Effector memory CD8-positive, alpha-beta T cell (primary cell): ENCODE results near the gene S100P.

Source experiments
- ATAC-seq: fragments of 150-1000 bp; cut with Tn5 transposase; replicated peaks from 2 replicates; pipeline ENCODE4 v1.10.0; 2021; ENCODE audit warnings: mild to moderate bottlenecking, moderate library complexity
- DNase-seq, 3 experiments: peaks; one replicate each; pipeline ENCODE4 v3.0.0; 2021
- H3K27ac Mint-ChIP-seq, 2 donors: one replicate each; pipeline ENCODE4 v1.8.0; 2022; ENCODE audit warnings: mild to moderate bottlenecking in 2 of 2, mixed read lengths in 2 of 2, moderate library complexity in 2 of 2
- H3K27me3 Mint-ChIP-seq, 2 donors: one replicate each; pipeline ENCODE4 v1.8.0; 2022; ENCODE audit warnings: mixed read lengths in 2 of 2
- H3K36me3 Mint-ChIP-seq: one replicate; pipeline ENCODE4 v1.8.0; 2022; ENCODE audit warnings: mild to moderate bottlenecking, moderate library complexity, mixed read lengths; ENCODE audit not compliant: insufficient read depth
- H3K4me1 Mint-ChIP-seq, 2 donors: one replicate each; pipeline ENCODE4 v1.8.0; 2022; ENCODE audit warnings: low read depth in 2 of 2, mixed read lengths in 2 of 2
- H3K4me3 Mint-ChIP-seq, 2 donors: one replicate each; pipeline ENCODE4 v1.8.0; 2022; ENCODE audit warnings: mild to moderate bottlenecking in 2 of 2, mixed read lengths in 2 of 2, moderate library complexity in 2 of 2
- H3K9me3 Mint-ChIP-seq, 2 donors: one replicate each; pipeline ENCODE4 v1.8.0; 2022; ENCODE audit warnings: mixed read lengths in 2 of 2

S100P gene

GRCh38 chr4:6695660-6696610, 2.3 kb downstream of the S100P start:
- peak; percentile 47 to 59 (median 52) for DNase-seq
- no peaks in the 10 kb centered on the region for H3K27me3 Mint-ChIP-seq
- H3K36me3 Mint-ChIP-seq: peaks cover 14% of the 10 kb centered on the region
- peak overlapping the region; percentile 66 to 68 for H3K4me3 Mint-ChIP-seq
- no peaks in the 10 kb centered on the region for H3K9me3 Mint-ChIP-seq
- H3K27ac Mint-ChIP-seq: peak overlapping the region; percentile 93 to 98
- peaks cover 69 to 73% of the 10 kb centered on the region in 2 donors for H3K4me1 Mint-ChIP-seq
- ATAC-seq: peak; percentile 85

GRCh38 chr4:6696611-6697010, 2.9 kb downstream of the S100P start:
- no peaks in the 10 kb centered on the region for H3K27me3 Mint-ChIP-seq
- peak overlapping the region; percentile 93 to 98 for H3K27ac Mint-ChIP-seq
- peaks cover 66 to 67% of the 10 kb centered on the region in 2 donors for H3K4me1 Mint-ChIP-seq
- peak overlapping the region; percentile 66 to 68 for H3K4me3 Mint-ChIP-seq
- ATAC-seq: peak; percentile 58
- no peaks in the 10 kb centered on the region for H3K9me3 Mint-ChIP-seq
- DNase-seq: no peak
- H3K36me3 Mint-ChIP-seq: peaks cover 11% of the 10 kb centered on the region

GRCh38 chr4:6697131-6697530, 3.5 kb downstream of the S100P start:
- Mint-ChIP-seq H3K9me3 (no peaks in the 10 kb centered on the region), H3K27me3 (no peaks in the 10 kb centered on the region), H3K4me3 (peak overlapping the region; percentile 66 to 68), H3K27ac (peak overlapping the region; percentile 93 to 98), H3K4me1 (peaks cover 65 to 68% of the 10 kb centered on the region in 2 donors), H3K36me3 (peaks cover 11% of the 10 kb centered on the region)
- no peak for ATAC-seq
- DNase-seq: no peak

- no peaks in the 10 kb centered on the region for H3K9me3 Mint-ChIP-seq
- no peak for ATAC-seq
- H3K4me1 Mint-ChIP-seq: peaks cover 54 to 60% of the 10 kb centered on the region in 2 donors
- H3K27me3 Mint-ChIP-seq: no peaks in the 10 kb centered on the region
- peak overlapping the region; percentile 89 to 98 for H3K27ac Mint-ChIP-seq
- no peak for DNase-seq
- H3K4me3 Mint-ChIP-seq: peak overlapping the region; percentile 11 to 55
- peaks cover 14% of the 10 kb centered on the region for H3K36me3 Mint-ChIP-seq
These were observed 5.7 kb downstream of the S100P start for GRCh38 chr4:6699388-6699787.

- Mint-ChIP-seq H3K27ac (peak overlapping the region; percentile 89 to 98), H3K4me1 (peaks cover 54 to 60% of the 10 kb centered on the region in 2 donors), H3K36me3 (peaks cover 14% of the 10 kb centered on the region), H3K4me3 (peak overlapping the region; percentile 11 to 26), H3K9me3 (no peaks in the 10 kb centered on the region), H3K27me3 (no peaks in the 10 kb centered on the region)
- DNase-seq: no peak
- no peak for ATAC-seq
These were observed 6.2 kb downstream of the S100P start for GRCh38 chr4:6699903-6700302.

- DNase-seq (peak in 2 of 3 experiments; percentile 25 to 33), ATAC-seq (no peak)
- Mint-ChIP-seq H3K36me3 (peaks cover 13% of the 10 kb centered on the region), H3K9me3 (no peaks in the 10 kb centered on the region), H3K4me3 (no peak overlapping the region), H3K27ac (peak overlapping the region in 1 of 2 donors; percentile 81), H3K27me3 (no peaks in the 10 kb centered on the region), H3K4me1 (peaks cover 50 to 59% of the 10 kb centered on the region in 2 donors)
These were observed 7.7 kb downstream of the S100P start for GRCh38 chr4:6701371-6701770.

GRCh38 chr4:6702761-6703160, 9.1 kb downstream of the S100P start:
- Mint-ChIP-seq H3K27ac (no peak overlapping the region), H3K4me3 (no peak overlapping the region), H3K9me3 (no peaks in the 10 kb centered on the region), H3K36me3 (peaks cover 23% of the 10 kb centered on the region), H3K27me3 (no peaks in the 10 kb centered on the region), H3K4me1 (peaks cover 51 to 61% of the 10 kb centered on the region in 2 donors)
- DNase-seq (no peak), ATAC-seq (no peak)

GRCh38 chr4:6703786-6704185, 10.1 kb downstream of the S100P start:
- no peak for ATAC-seq
- Mint-ChIP-seq H3K4me1 (peaks cover 55 to 64% of the 10 kb centered on the region in 2 donors), H3K36me3 (peaks cover 33% of the 10 kb centered on the region), H3K27ac (peak overlapping the region in 1 of 2 donors; percentile 6), H3K9me3 (no peaks in the 10 kb centered on the region), H3K27me3 (no peaks in the 10 kb centered on the region), H3K4me3 (no peak overlapping the region)
- DNase-seq: no peak

- peaks cover 42% of the 10 kb centered on the region for H3K36me3 Mint-ChIP-seq
- no peaks in the 10 kb centered on the region for H3K27me3 Mint-ChIP-seq
- peaks cover 54 to 68% of the 10 kb centered on the region in 2 donors for H3K4me1 Mint-ChIP-seq
- ATAC-seq (no peak), DNase-seq (no peak)
- H3K27ac Mint-ChIP-seq: peak overlapping the region in 1 of 2 donors; percentile 47
- no peaks in the 10 kb centered on the region for H3K9me3 Mint-ChIP-seq
- H3K4me3 Mint-ChIP-seq: peak overlapping the region in 1 of 2 donors; percentile 33
These were observed 12.0 kb downstream of the S100P start for GRCh38 chr4:6705646-6706045.

GRCh38 chr4:6706173-6706572, 12.5 kb downstream of the S100P start:
- peak overlapping the region in 1 of 2 donors; percentile 47 for H3K27ac Mint-ChIP-seq

GRCh38 chr4:6709230-6710114, 15.8 kb downstream of the S100P start, which contains the start of gene MRFAP1L1:
Gene MRFAP1L1 (minus strand): TSS chr4:6709865. CDS start chr4:6709629, 236 bp downstream.
- H3K27me3 Mint-ChIP-seq: no peaks in the 10 kb centered on the region
- H3K9me3 Mint-ChIP-seq: no peaks in the 10 kb centered on the region
- H3K4me1 Mint-ChIP-seq: peaks cover 45 to 61% of the 10 kb centered on the region in 2 donors
- ATAC-seq (peak; percentile 86), DNase-seq (peak; percentile 96 to 97 (median 97))
- peaks cover 37% of the 10 kb centered on the region for H3K36me3 Mint-ChIP-seq
- peak within 1 kb of the TSS; percentile 90 to 99 for H3K4me3 Mint-ChIP-seq
- peak within 1 kb of the TSS; percentile 98 to 99 for H3K27ac Mint-ChIP-seq

More at GRCh38 chr4:6706173-6706572, 12.5 kb downstream of the S100P start:
- peak overlapping the region in 1 of 2 donors; percentile 99 for H3K4me3 Mint-ChIP-seq
- DNase-seq (no peak), ATAC-seq (no peak)
- peaks cover 55 to 71% of the 10 kb centered on the region in 2 donors for H3K4me1 Mint-ChIP-seq
- peaks cover 40% of the 10 kb centered on the region for H3K36me3 Mint-ChIP-seq
- no peaks in the 10 kb centered on the region for H3K27me3 Mint-ChIP-seq
- H3K9me3 Mint-ChIP-seq: no peaks in the 10 kb centered on the region

- DNase-seq: no peak
- peaks cover 37% of the 10 kb centered on the region for H3K36me3 Mint-ChIP-seq
- H3K27ac Mint-ChIP-seq: peak overlapping the region; percentile 98 to 99
- H3K27me3 Mint-ChIP-seq: no peaks in the 10 kb centered on the region
- ATAC-seq: no peak
- H3K4me3 Mint-ChIP-seq: peak overlapping the region; percentile 90 to 99
- H3K4me1 Mint-ChIP-seq: peaks cover 38 to 53% of the 10 kb centered on the region in 2 donors
- no peaks in the 10 kb centered on the region for H3K9me3 Mint-ChIP-seq
These were observed 16.6 kb downstream of the S100P start for GRCh38 chr4:6710282-6710681.

GRCh38 chr4:6710996-6711395, 17.3 kb downstream of the S100P start:
- Mint-ChIP-seq H3K4me1 (peaks cover 40 to 54% of the 10 kb centered on the region in 2 donors), H3K36me3 (peaks cover 37% of the 10 kb centered on the region), H3K27me3 (no peaks in the 10 kb centered on the region), H3K9me3 (no peaks in the 10 kb centered on the region), H3K27ac (no peak overlapping the region), H3K4me3 (peak overlapping the region in 1 of 2 donors; percentile 46)
- ATAC-seq (no peak), DNase-seq (no peak)
